GM12878 (cell line): ENCODE measurements around the gene SLC8B1.

Experiments used
- CEBPB ChIP-seq, 2 experiments: fragments of 150-350 bp in 1 of 2; IDR thresholded peaks; 2 replicates each; pipeline ENCODE4 v1.6.1; 2012 to 2014; ENCODE audit warnings: low read depth in 2 of 2, low read length in 2 of 2, borderline replicate concordance in 1 of 2, inconsistent platforms in 1 of 2
- CREM ChIP-seq: IDR thresholded peaks from 2 replicates; pipeline ENCODE4 v1.6.1; 2014; ENCODE audit warnings: antibody characterized with exemption, low read depth
- ESRRA ChIP-seq: IDR thresholded peaks from 2 replicates; pipeline ENCODE4 v1.6.1; 2012; ENCODE audit warnings: mild to moderate bottlenecking, low read length, improper control_type of control experiment
- NFYB ChIP-seq: IDR thresholded peaks from 2 replicates; pipeline ENCODE4 v1.6.1; 2011; ENCODE audit warnings: low read depth, mild to moderate bottlenecking, low read length, improper control_type of control experiment, moderate library complexity; ENCODE audit not compliant: insufficient read depth
- TCF12 ChIP-seq: IDR thresholded peaks from 2 replicates; pipeline ENCODE4 v1.6.1; 2011; ENCODE audit warnings: low read depth, mild to moderate bottlenecking, low read length
- TF ChIP-seq, protein P1 (sequence below), 3 experiments: IDR thresholded peaks in 2 of 3; conservative IDR thresholded peaks in 1 of 3; 2 replicates each; pipeline ENCODE4 v1.5.1; 2011; ENCODE audit warnings: low read depth in 3 of 3, low read length in 3 of 3, mild to moderate bottlenecking in 3 of 3, control low read depth in 2 of 3, moderate library complexity in 2 of 3, inconsistent platforms in 1 of 3, mixed read lengths in 1 of 3; ENCODE audit not compliant: control insufficient read depth in 2 of 3, insufficient read depth in 1 of 3; ENCODE audit errors: extremely low read depth in 1 of 3

GRCh38 chr12:113278633-113279032 lies 56.3 kb downstream of the SLC8B1 start:
- TF ChIP-seq ESRRA (no peak), CREM (no peak), TCF12 (no peak), NFYB (no peak), CEBPB (IDR thresholded peaks at IDR 0.05; ENCODE audit: borderline replicate concordance in 1 of 2, low read depth in 2 of 2, low read length in 2 of 2) (no peak)
- TF ChIP-seq, protein P1, sequence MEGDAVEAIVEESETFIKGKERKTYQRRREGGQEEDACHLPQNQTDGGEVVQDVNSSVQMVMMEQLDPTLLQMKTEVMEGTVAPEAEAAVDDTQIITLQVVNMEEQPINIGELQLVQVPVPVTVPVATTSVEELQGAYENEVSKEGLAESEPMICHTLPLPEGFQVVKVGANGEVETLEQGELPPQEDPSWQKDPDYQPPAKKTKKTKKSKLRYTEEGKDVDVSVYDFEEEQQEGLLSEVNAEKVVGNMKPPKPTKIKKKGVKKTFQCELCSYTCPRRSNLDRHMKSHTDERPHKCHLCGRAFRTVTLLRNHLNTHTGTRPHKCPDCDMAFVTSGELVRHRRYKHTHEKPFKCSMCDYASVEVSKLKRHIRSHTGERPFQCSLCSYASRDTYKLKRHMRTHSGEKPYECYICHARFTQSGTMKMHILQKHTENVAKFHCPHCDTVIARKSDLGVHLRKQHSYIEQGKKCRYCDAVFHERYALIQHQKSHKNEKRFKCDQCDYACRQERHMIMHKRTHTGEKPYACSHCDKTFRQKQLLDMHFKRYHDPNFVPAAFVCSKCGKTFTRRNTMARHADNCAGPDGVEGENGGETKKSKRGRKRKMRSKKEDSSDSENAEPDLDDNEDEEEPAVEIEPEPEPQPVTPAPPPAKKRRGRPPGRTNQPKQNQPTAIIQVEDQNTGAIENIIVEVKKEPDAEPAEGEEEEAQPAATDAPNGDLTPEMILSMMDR (IDR thresholded peaks at IDR 0.05 in 2 of 3, conservative IDR thresholded peaks at IDR 0.05 in 1 of 3; ENCODE audit: control insufficient read depth in 2 of 3, extremely low read depth in 1 of 3, insufficient read depth in 1 of 3, low read depth in 3 of 3, low read length in 3 of 3): no peak
